ENCODE results near the gene ARHGDIG. TPM values are rescaled to one million over a fixed set of nuclear protein-coding genes. Genes with fewer than 3 reads are reported as not detected.

The ARHGDIG gene
- total and polyA plus RNA-seq, 9 of the 15 experiments (the other 6 are each of a cell fraction or from before 2014, with no cell fraction given), result 0.36 to 2.5 (median 0.64) TPM; not detected in 2

- TF ChIP-seq KAT7 (CRISPR knock-in tag; IDR thresholded peaks at IDR 0.05; ENCODE audit: borderline replicate concordance) (no peak), KDM1A (IDR thresholded peaks at IDR 0.05) (peak in 1 of 2 experiments; percentile 80; a peak in 2 of 4 replicates), PML (IDR thresholded peaks at IDR 0.05; ENCODE audit: low read length) (peak; percentile 80), ZNF507 (tag; conservative IDR thresholded peaks at IDR 0.05) (no peak), ZNF133 (CRISPR knock-in tag; IDR thresholded peaks at IDR 0.05) (no peak), SETDB1 (IDR thresholded peaks at IDR 0.05; ENCODE audit: low read length) (no peak), CHD4 (IDR thresholded peaks at IDR 0.05; ENCODE audit: insufficient read depth, insufficient replicate concordance, low read depth, low read length, poor library complexity, severe bottlenecking) (no peak), HDAC6 (IDR thresholded peaks at IDR 0.05; ENCODE audit: low read depth, low read length) (no peak), MYBL2 (IDR thresholded peaks at IDR 0.05; ENCODE audit: low read depth) (no peak), MYBL2 (CRISPR knock-in tag; IDR thresholded peaks at IDR 0.05; ENCODE audit: borderline replicate concordance) (no peak), SMAD1 (IDR thresholded peaks at IDR 0.05; ENCODE audit: low read depth, low read length, partially characterized antibody) (no peak), ZBTB43 (CRISPR knock-in tag; IDR thresholded peaks at IDR 0.05) (no peak), TGIF2 (CRISPR knock-in tag; IDR thresholded peaks at IDR 0.05) (no peak), NRF1 (conservative IDR thresholded peaks at IDR 0.05 in 1 of 2, IDR thresholded peaks at IDR 0.05 in 1 of 2) (peak; percentile 65 to 69), PRPF4 (IDR thresholded peaks at IDR 0.05; ENCODE audit: insufficient read depth, low read depth, low read length, poor library complexity, severe bottlenecking) (no peak), ZFX (CRISPR knock-in tag; IDR thresholded peaks at IDR 0.05) (peak; percentile 72), TSHZ1 (CRISPR knock-in tag; IDR thresholded peaks at IDR 0.05) (no peak), NFATC3 (IDR thresholded peaks at IDR 0.05) (no peak), YY1 (IDR thresholded peaks at IDR 0.05; ENCODE audit: borderline replicate concordance in 1 of 3, control insufficient read depth in 1 of 3, extremely low read depth in 1 of 3, insufficient read depth in 3 of 3, insufficient read length in 1 of 3, insufficient replicate concordance in 2 of 3, low read depth in 1 of 3, low read length in 2 of 3) (peak in 1 of 3 experiments; percentile 26), RAD21 (CRISPR knock-in tag; conservative IDR thresholded peaks at IDR 0.05 in 1 of 2, IDR thresholded peaks at IDR 0.05 in 1 of 2) (no peak), DDX20 (tag; IDR thresholded peaks at IDR 0.05; ENCODE audit: low read depth) (no peak), BRD9 (IDR thresholded peaks at IDR 0.05; ENCODE audit: low read depth, partially characterized antibody) (no peak)
These were observed 44.3 kb downstream of the ARHGDIG start (continued) for GRCh38 chr16:324451-325334.
